Activated T-cell treated with anti-CD3 and anti-CD28 coated beads, Interleukin-2, amount 50 U/mL, for 1 hour (primary cell): ENCODE measurements around the gene CRAMP1.

Source experiments
- DNase-seq: peaks from one replicate; pipeline ENCODE4 v3.0.0-alpha.2; 2020

The CRAMP1 gene

GRCh38 chr16:1597154-1597553, 15.0 kb upstream of the CRAMP1 start:
- no peak for DNase-seq

GRCh38 chr16:1601031-1601430, 11.1 kb upstream of the CRAMP1 start:
- DNase-seq: no peak

- DNase-seq: no peak
Observed at GRCh38 chr16:1601489-1601888, 10.7 kb upstream of the CRAMP1 start.

- no peak for DNase-seq
Observed at GRCh38 chr16:1602285-1602684, 9.9 kb upstream of the CRAMP1 start.

GRCh38 chr16:1606774-1607173, 5.4 kb upstream of the CRAMP1 start:
- no peak for DNase-seq

GRCh38 chr16:1607971-1608370, 4.2 kb upstream of the CRAMP1 start:
- no peak for DNase-seq

- DNase-seq: peak; percentile 95
Observed at GRCh38 chr16:1610071-1610898, 1.9 kb upstream of the CRAMP1 start.

GRCh38 chr16:1610899-1611632, 1.1 kb upstream of the CRAMP1 start:
- no peak for DNase-seq

GRCh38 chr16:1613211-1613622, 1.1 kb downstream of the CRAMP1 start:
- DNase-seq: peak; percentile 24

- peak; percentile 26 for DNase-seq
Observed at GRCh38 chr16:1613728-1614455, 1.7 kb downstream of the CRAMP1 start.

- peak; percentile 34 for DNase-seq
Observed at GRCh38 chr16:1614456-1615102, 2.4 kb downstream of the CRAMP1 start.

GRCh38 chr16:1615761-1616160, 3.6 kb downstream of the CRAMP1 start:
- no peak for DNase-seq

GRCh38 chr16:1619976-1620375, 7.8 kb downstream of the CRAMP1 start:
- no peak for DNase-seq

- DNase-seq: no peak
Observed at GRCh38 chr16:1620391-1620790, 8.2 kb downstream of the CRAMP1 start.

- DNase-seq: no peak
Observed at GRCh38 chr16:1621851-1622250, 9.7 kb downstream of the CRAMP1 start.

GRCh38 chr16:1626327-1626726, 14.2 kb downstream of the CRAMP1 start:
- no peak for DNase-seq

GRCh38 chr16:1626776-1627175, 14.6 kb downstream of the CRAMP1 start:
- no peak for DNase-seq

GRCh38 chr16:1630450-1631213, 18.5 kb downstream of the CRAMP1 start:
- DNase-seq: no peak

- no peak for DNase-seq
Observed at GRCh38 chr16:1631230-1631629, 19.1 kb downstream of the CRAMP1 start.

- DNase-seq: no peak
Observed at GRCh38 chr16:1631931-1632637, 19.9 kb downstream of the CRAMP1 start.

GRCh38 chr16:1632638-1632970, 20.4 kb downstream of the CRAMP1 start:
- no peak for DNase-seq

GRCh38 chr16:1633310-1633709, 21.1 kb downstream of the CRAMP1 start:
- DNase-seq: no peak
